ENCODE data around the gene PDE10A. TPM values are rescaled to one million over a fixed set of nuclear protein-coding genes. Genes with fewer than 3 reads are reported as not detected.
"Not testable (repeated sequence)": the region's sequence is repeated elsewhere in the genome, so short reads cannot be mapped to it uniquely, and the experiment has no call there.

Gene PDE10A
- total RNA-seq, 2 experiments from 2014 or later = not detected

- intact Hi-C loops (cut with micrococcal nuclease) = no loop called here
- ChIA-PET CTCF (no interaction called here), POLR2A (no interaction called here)
- Mint-ChIP-seq H3K36me3 (ENCODE audit: low read depth) (no peaks in the 10 kb centered on the region), H3K4me3 (no peak overlapping the region), H3K27ac (no peak overlapping the region), H3K4me1 (ENCODE audit: low read depth) (no peaks in the 10 kb centered on the region), H3K9me3 (peaks cover 10% of the 10 kb centered on the region), H3K27me3 (no peaks in the 10 kb centered on the region)
- no peak for DNase-seq
- ATAC-seq = no peak
- no peak for TF ChIP-seq CTCF (IDR thresholded peaks at IDR 0.05)
Observed at GRCh38 chr6:165468340-165469235, 194.5 kb downstream of the PDE10A start.

- CTCF ChIA-PET = not testable (repeated sequence)
Observed at GRCh38 chr6:165463499-165463898, 199.5 kb downstream of the PDE10A start.

GRCh38 chr6:165459605-165460301 lies 203.3 kb downstream of the PDE10A start:
- ATAC-seq; H3K36me3 Mint-ChIP-seq (ENCODE audit: low read depth); H3K27me3 Mint-ChIP-seq; intact Hi-C loops (cut with micrococcal nuclease); H3K4me1 Mint-ChIP-seq (ENCODE audit: low read depth); DNase-seq; CTCF ChIA-PET; POLR2A ChIA-PET; H3K27ac Mint-ChIP-seq; H3K4me3 Mint-ChIP-seq: not testable (repeated sequence)
- peaks cover 22% of the 10 kb centered on the region for H3K9me3 Mint-ChIP-seq

More at GRCh38 chr6:165463499-165463898, 199.5 kb downstream of the PDE10A start:
- H3K36me3 Mint-ChIP-seq (ENCODE audit: low read depth); H3K27me3 Mint-ChIP-seq; ATAC-seq; DNase-seq; intact Hi-C loops (cut with micrococcal nuclease); H3K27ac Mint-ChIP-seq; POLR2A ChIA-PET; H3K4me1 Mint-ChIP-seq (ENCODE audit: low read depth); H3K4me3 Mint-ChIP-seq: not testable (repeated sequence)
- peaks cover 24% of the 10 kb centered on the region for H3K9me3 Mint-ChIP-seq

- Mint-ChIP-seq H3K4me3 (no peak overlapping the region), H3K36me3 (ENCODE audit: low read depth) (no peaks in the 10 kb centered on the region), H3K27me3 (no peaks in the 10 kb centered on the region), H3K9me3 (peaks cover 10% of the 10 kb centered on the region), H3K4me1 (ENCODE audit: low read depth) (no peaks in the 10 kb centered on the region), H3K27ac (no peak overlapping the region)
- DNase-seq = no peak
- TF ChIP-seq CTCF (IDR thresholded peaks at IDR 0.05) = no peak
- CTCF ChIA-PET = interaction anchor here (0.9 to 1.8 kb wide), 4 partner anchors 9 to 37 kb away, joined by 3 to 7 read pairs (median 3); no protein-coding TSS in a partner anchor
- POLR2A ChIA-PET = no interaction called here
- intact Hi-C loops (cut with micrococcal nuclease) = no loop called here
- no peak for ATAC-seq
Observed at GRCh38 chr6:165458134-165458533, 204.9 kb downstream of the PDE10A start.

- no peak overlapping the region for H3K4me3 Mint-ChIP-seq
- TF ChIP-seq CTCF (IDR thresholded peaks at IDR 0.05) = no peak
- ATAC-seq = no peak
- H3K9me3 Mint-ChIP-seq = no peaks in the 10 kb centered on the region
- DNase-seq = no peak
- H3K4me1 Mint-ChIP-seq (ENCODE audit: low read depth) = no peaks in the 10 kb centered on the region
- ChIA-PET POLR2A (no interaction called here), CTCF (interaction anchor here (1.8 kb wide), 1 partner anchor 8 kb away, joined by 7 read pairs; no protein-coding TSS in a partner anchor)
- no peaks in the 10 kb centered on the region for H3K27me3 Mint-ChIP-seq
- intact Hi-C loops (cut with micrococcal nuclease) = no loop called here
- H3K36me3 Mint-ChIP-seq (ENCODE audit: low read depth) = no peaks in the 10 kb centered on the region
- no peak overlapping the region for H3K27ac Mint-ChIP-seq
Observed at GRCh38 chr6:165456286-165456685, 206.8 kb downstream of the PDE10A start.

GRCh38 chr6:165455488-165455887 lies 207.6 kb downstream of the PDE10A start:
- ChIA-PET POLR2A (no interaction called here), CTCF (interaction anchor here (0.8 kb wide), 1 partner anchor 15 kb away, joined by 3 read pairs; no protein-coding TSS in a partner anchor)
- no peak for DNase-seq
- Mint-ChIP-seq H3K27me3 (no peaks in the 10 kb centered on the region), H3K4me1 (ENCODE audit: low read depth) (no peaks in the 10 kb centered on the region), H3K27ac (no peak overlapping the region), H3K9me3 (no peaks in the 10 kb centered on the region), H3K4me3 (no peak overlapping the region), H3K36me3 (ENCODE audit: low read depth) (no peaks in the 10 kb centered on the region)
- no peak for ATAC-seq
- intact Hi-C loops (cut with micrococcal nuclease) = no loop called here
- TF ChIP-seq CTCF (IDR thresholded peaks at IDR 0.05) = no peak

Measured in activated CD8-positive, alpha-beta T cell treated with anti-CD3 and anti-CD28 coated beads for 36 hours (primary cell).